IMR-90 (cell line): Measurements from ENCODE around the gene PLCG2. TPM values are rescaled to one million over a fixed set of nuclear protein-coding genes. Genes with fewer than 3 reads are reported as not detected.

ENCODE experiments used
- ATAC-seq: fragments of 200-7000 bp; cut with Tn5 transposase; 2 replicates; pipeline ENCODE4 v1.9.1; 2020; ENCODE audit warnings: low read depth, mild to moderate bottlenecking, moderate library complexity
- BruUV-seq: library from RNA; stranded (reverse); fragments of 400-500 nt; replicated peaks from 2 replicates; lab custom pipeline; 2021; lab: Mats Ljungman, UMichigan
- CTCF ChIA-PET: fragments of 300-600 bp; formaldehyde crosslinking; extraction: SDS; loops from one replicate; lab custom pipeline; 2021; ENCODE audit warnings: antibody characterized with exemption; lab: Yijun Ruan, JAX
- POLR2A ChIA-PET: fragments of 300-600 bp; sonication (Branson Sonifier 250); formaldehyde crosslinking; loops from one replicate; lab custom pipeline; 2022; ENCODE audit warnings: antibody characterized with exemption; ENCODE audit not compliant: unreplicated experiment; lab: Charles Lee
- DNase-seq: peaks from one replicate; pipeline ENCODE4 v3.0.0; 2013
- H2AFZ ChIP-seq: replicated peaks from 2 replicates; pipeline ENCODE3; 2013; ENCODE audit warnings: low read length, mild to moderate bottlenecking; ENCODE audit not compliant: poor library complexity
- H2AK5ac ChIP-seq: 2 replicates; pipeline ENCODE4 v1.6.1; 2013; ENCODE audit warnings: low read depth, low read length, inconsistent platforms
- H2AK9ac ChIP-seq: replicated peaks from 2 replicates; pipeline ENCODE3; 2013; ENCODE audit warnings: mild to moderate bottlenecking, low read depth, low read length, moderate library complexity; ENCODE audit not compliant: poor library complexity
- H2BK120ac ChIP-seq: 2 replicates; pipeline ENCODE4 v1.6.1; 2013; ENCODE audit warnings: low read depth, low read length, inconsistent platforms
- H2BK15ac ChIP-seq: 3 replicates; pipeline ENCODE4 v1.6.1; 2013; ENCODE audit warnings: low read depth, low read length, inconsistent platforms
- H2BK20ac ChIP-seq: 2 replicates; pipeline ENCODE4 v1.6.1; 2013; ENCODE audit warnings: low read depth, mild to moderate bottlenecking, inconsistent platforms, low read length, moderate library complexity
- H2BK5ac ChIP-seq: 2 replicates; pipeline ENCODE4 v1.6.1; 2013; ENCODE audit warnings: mild to moderate bottlenecking, low read depth, low read length, inconsistent platforms; ENCODE audit not compliant: poor library complexity, severe bottlenecking
- H3K14ac ChIP-seq: replicated peaks from 2 replicates; pipeline ENCODE4 v1.6.1; 2013; ENCODE audit warnings: low read depth, low read length, inconsistent platforms
- H3K18ac ChIP-seq: 2 replicates; pipeline ENCODE4 v1.6.1; 2013; ENCODE audit warnings: low read depth, low read length, control low read depth
- H3K23ac ChIP-seq: 2 replicates; pipeline ENCODE4 v1.6.1; 2013; ENCODE audit warnings: low read depth, low read length, inconsistent platforms
- H3K27ac ChIP-seq: 2 replicates; pipeline ENCODE4 v1.5.1; 2013; ENCODE audit warnings: mild to moderate bottlenecking, control low read depth, low read length; ENCODE audit not compliant: insufficient read depth
- H3K27me3 ChIP-seq: 2 replicates; pipeline ENCODE4 v1.6.1; 2013; ENCODE audit warnings: low read length; ENCODE audit not compliant: control insufficient read depth, insufficient read depth
- H3K36me3 ChIP-seq: 2 replicates; pipeline ENCODE4 v1.6.1; 2013; ENCODE audit warnings: low read length, mixed read lengths; ENCODE audit not compliant: control insufficient read depth, insufficient read depth
- H3K4ac ChIP-seq: 2 replicates; pipeline ENCODE4 v1.6.1; 2013; ENCODE audit warnings: low read depth, low read length, inconsistent platforms
- H3K4me1 ChIP-seq: 2 replicates; pipeline ENCODE4 v1.6.1; 2013; ENCODE audit warnings: low read length, mixed read lengths; ENCODE audit not compliant: control insufficient read depth, insufficient read depth
- H3K4me2 ChIP-seq: 2 replicates; pipeline ENCODE4 v1.6.1; 2013; ENCODE audit warnings: low read depth, mild to moderate bottlenecking, control low read depth, low read length, moderate library complexity
- H3K4me3 ChIP-seq: 2 replicates; pipeline ENCODE4 v1.5.1; 2013; ENCODE audit warnings: low read depth, mild to moderate bottlenecking, control low read depth, low read length, moderate library complexity; ENCODE audit not compliant: insufficient read depth
- H3K56ac ChIP-seq: 2 replicates; pipeline ENCODE4 v1.6.1; 2013; ENCODE audit warnings: low read length, inconsistent platforms; ENCODE audit not compliant: insufficient read depth; ENCODE audit errors: extremely low read depth
- H3K79me1 ChIP-seq, 2 experiments: 2 replicates each; pipeline ENCODE4 v1.6.1; 2013; ENCODE audit warnings: low read length in 2 of 2, inconsistent platforms in 1 of 2, low read depth in 1 of 2
- H3K9ac ChIP-seq: 2 replicates; pipeline ENCODE4 v1.6.1; 2013; ENCODE audit warnings: low read depth, low read length, control low read depth
- H3K9me1 ChIP-seq: 2 replicates; pipeline ENCODE4 v1.6.1; 2013; ENCODE audit warnings: low read length, inconsistent platforms; ENCODE audit not compliant: insufficient read depth
- H3K9me3 ChIP-seq: 2 replicates; pipeline ENCODE4 v1.6.1; 2013; ENCODE audit warnings: low read length; ENCODE audit not compliant: control insufficient read depth, insufficient read depth
- H4K20me1 ChIP-seq: 2 replicates; pipeline ENCODE4 v1.6.1; 2013; ENCODE audit warnings: low read length, inconsistent platforms; ENCODE audit not compliant: insufficient read depth
- H4K5ac ChIP-seq: 2 replicates; pipeline ENCODE4 v1.6.1; 2013; ENCODE audit warnings: mild to moderate bottlenecking, low read depth, low read length, control low read depth
- H4K8ac ChIP-seq, 2 experiments: 2 replicates each; pipeline ENCODE4 v1.6.1; 2013; ENCODE audit warnings: low read depth in 2 of 2, low read length in 2 of 2, control low read depth in 1 of 2, inconsistent platforms in 1 of 2
- H4K91ac ChIP-seq: 2 replicates; pipeline ENCODE4 v1.6.1; 2013; ENCODE audit warnings: low read depth, low read length, inconsistent platforms; ENCODE audit not compliant: insufficient read depth
- CHD1 ChIP-seq: IDR thresholded peaks from 2 replicates; pipeline ENCODE4 v1.6.1; 2012; ENCODE audit warnings: low read depth, low read length, improper control_type of control experiment
- ELK1 ChIP-seq: fragments of 150-350 bp; IDR thresholded peaks from 2 replicates; pipeline ENCODE4 v1.6.1; 2016; ENCODE audit warnings: low read depth, mild to moderate bottlenecking, low read length, moderate library complexity, borderline replicate concordance
- RFX5 ChIP-seq: IDR thresholded peaks from 2 replicates; pipeline ENCODE4 v1.8.0; 2012; ENCODE audit warnings: low read depth, mild to moderate bottlenecking, low read length, moderate library complexity
- WGBS, 2 experiments: methylation state at CpG; one replicate each; pipeline versions ENCODE4 v1.1.5 to v1.1.7; 2013; ENCODE audit warnings: missing lambda C conversion rate in 2 of 2; ENCODE audit not compliant: insufficient read length in 1 of 2; ENCODE audit errors: extremely low coverage in 2 of 2; 5-methylcytosine and 5-hydroxymethylcytosine counted together
- dilution Hi-C: fragments of 300-500 bp; cut with HindIII; formaldehyde crosslinking; loops from one replicate; pipeline ENCODE4 v1.14.3; 2018; ENCODE audit warnings: low sequenced_read_pairs; ENCODE audit not compliant: unreplicated experiment
- in situ Hi-C: fragments of 300-500 bp; cut with MboI; formaldehyde crosslinking; loops from 3 replicates; pipeline ENCODE4 v1.14.3; 2019; ENCODE audit warnings: low sequenced_read_pairs, inconsistent platforms, mixed read lengths
- intact Hi-C: fragments of 100-400 bp; cut with micrococcal nuclease; formaldehyde crosslinking; loops from 2 replicates; pipeline ENCODE4 v1.10.0; 2022
- polyA plus RNA-seq, 3 experiments: library from polyadenylated mRNA; depleted of rRNA; stranded (reverse); fragments of >200 nt; gene quantifications; 2 replicates each; pipeline ENCODE4 v1.2.3, GENCODE V29; 2012; ENCODE audit warnings: low replicate concordance in 1 of 3
- total RNA-seq: library from RNA; depleted of rRNA; stranded (reverse); fragments of >200 nt; gene quantifications from 2 replicates; pipeline ENCODE4 v1.2.3, GENCODE V29; 2012

The PLCG2 gene
- total and polyA plus RNA-seq, 2 of the 4 experiments (the other 2 are of a cell fraction) = 0.14 to 0.18 TPM

- no TSS peak for BruUV-seq
- Histone ChIP-seq H3K23ac (no peak overlapping the region), H2BK15ac (no peak overlapping the region), H2AK5ac (no peak overlapping the region), H3K9ac (no peak overlapping the region), H3K27me3 (no peaks in the 10 kb centered on the region; the same call in 1 of the 2 replicates), H4K91ac (no peak overlapping the region), H2AK9ac (no peak overlapping the region), H3K27ac (no peak overlapping the region), H3K4me2 (no peak overlapping the region), H3K4me3 (no peak overlapping the region), H3K4me1 (no peaks in the 10 kb centered on the region), H3K36me3 (no peaks in the 10 kb centered on the region), H2BK120ac (no peak overlapping the region), H2BK5ac (no peak overlapping the region), H3K14ac (no peak overlapping the region), H3K79me1 (no peaks in the 10 kb centered on the region), H2AFZ (no peak overlapping the region), H3K18ac (no peak overlapping the region), H3K56ac (no peak overlapping the region), H2BK20ac (no peak overlapping the region), H3K4ac (no peak overlapping the region), H3K9me1 (no peaks in the 10 kb centered on the region), H4K20me1 (no peaks in the 10 kb centered on the region), H3K9me3 (no peaks in the 10 kb centered on the region), H4K8ac (no peak overlapping the region), H4K5ac (no peak overlapping the region)
- TF ChIP-seq ELK1 = no peak
- no peak for TF ChIP-seq CHD1
- no peak for TF ChIP-seq RFX5
- in situ Hi-C loops = no loop called here
- intact Hi-C loops = no loop called here
- WGBS, 2 experiments = no CpG with 5 or more reads among the region's 4 CpGs
- CTCF ChIA-PET = interaction anchor here (0.6 kb wide), 1 partner anchor 28 kb away, joined by 3 read pairs; no protein-coding TSS in a partner anchor
- DNase-seq (no peak), ATAC-seq (no peak)
- dilution Hi-C loops = no loop called here
- POLR2A ChIA-PET = no interaction called here
These were observed 30.5 kb downstream of the PLCG2 start for GRCh38 chr16:81809567-81809966.
